Measurements from ENCODE around the gene ODAD4.

- TF ChIP-seq CTCF (IDR thresholded peaks at IDR 0.05) (no peak), SIN3A (IDR thresholded peaks at IDR 0.05; ENCODE audit: borderline replicate concordance, insufficient read depth, low read depth, low read length) (no peak), POLR2AphosphoS5 (IDR thresholded peaks at IDR 0.05; ENCODE audit: low read depth, low read length) (no peak), TCF7L2 (IDR thresholded peaks at IDR 0.05; ENCODE audit: low read depth, low read length) (no peak)
- TF ChIP-seq, protein P1, sequence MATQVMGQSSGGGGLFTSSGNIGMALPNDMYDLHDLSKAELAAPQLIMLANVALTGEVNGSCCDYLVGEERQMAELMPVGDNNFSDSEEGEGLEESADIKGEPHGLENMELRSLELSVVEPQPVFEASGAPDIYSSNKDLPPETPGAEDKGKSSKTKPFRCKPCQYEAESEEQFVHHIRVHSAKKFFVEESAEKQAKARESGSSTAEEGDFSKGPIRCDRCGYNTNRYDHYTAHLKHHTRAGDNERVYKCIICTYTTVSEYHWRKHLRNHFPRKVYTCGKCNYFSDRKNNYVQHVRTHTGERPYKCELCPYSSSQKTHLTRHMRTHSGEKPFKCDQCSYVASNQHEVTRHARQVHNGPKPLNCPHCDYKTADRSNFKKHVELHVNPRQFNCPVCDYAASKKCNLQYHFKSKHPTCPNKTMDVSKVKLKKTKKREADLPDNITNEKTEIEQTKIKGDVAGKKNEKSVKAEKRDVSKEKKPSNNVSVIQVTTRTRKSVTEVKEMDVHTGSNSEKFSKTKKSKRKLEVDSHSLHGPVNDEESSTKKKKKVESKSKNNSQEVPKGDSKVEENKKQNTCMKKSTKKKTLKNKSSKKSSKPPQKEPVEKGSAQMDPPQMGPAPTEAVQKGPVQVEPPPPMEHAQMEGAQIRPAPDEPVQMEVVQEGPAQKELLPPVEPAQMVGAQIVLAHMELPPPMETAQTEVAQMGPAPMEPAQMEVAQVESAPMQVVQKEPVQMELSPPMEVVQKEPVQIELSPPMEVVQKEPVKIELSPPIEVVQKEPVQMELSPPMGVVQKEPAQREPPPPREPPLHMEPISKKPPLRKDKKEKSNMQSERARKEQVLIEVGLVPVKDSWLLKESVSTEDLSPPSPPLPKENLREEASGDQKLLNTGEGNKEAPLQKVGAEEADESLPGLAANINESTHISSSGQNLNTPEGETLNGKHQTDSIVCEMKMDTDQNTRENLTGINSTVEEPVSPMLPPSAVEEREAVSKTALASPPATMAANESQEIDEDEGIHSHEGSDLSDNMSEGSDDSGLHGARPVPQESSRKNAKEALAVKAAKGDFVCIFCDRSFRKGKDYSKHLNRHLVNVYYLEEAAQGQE (IDR thresholded peaks at IDR 0.05; ENCODE audit: insufficient read depth in 1 of 2, low read depth in 2 of 2, low read length in 1 of 2): no peak
Observed at GRCh38 chr17:41915566-41915965, 14.9 kb upstream of the ODAD4 start.

Measured in Panc1 (cell line).